GM18499 (cell line): ENCODE measurements around the gene CXCL5.

Source experiments
- ATAC-seq: cut with Tn5 transposase; IDR thresholded peaks from one replicate; pipeline ENCODE4 v1.9.1; 2021; ENCODE audit warnings: moderate number of reproducible peaks; ENCODE audit not compliant: insufficient read depth, unreplicated experiment

CXCL5 gene

DNA sequence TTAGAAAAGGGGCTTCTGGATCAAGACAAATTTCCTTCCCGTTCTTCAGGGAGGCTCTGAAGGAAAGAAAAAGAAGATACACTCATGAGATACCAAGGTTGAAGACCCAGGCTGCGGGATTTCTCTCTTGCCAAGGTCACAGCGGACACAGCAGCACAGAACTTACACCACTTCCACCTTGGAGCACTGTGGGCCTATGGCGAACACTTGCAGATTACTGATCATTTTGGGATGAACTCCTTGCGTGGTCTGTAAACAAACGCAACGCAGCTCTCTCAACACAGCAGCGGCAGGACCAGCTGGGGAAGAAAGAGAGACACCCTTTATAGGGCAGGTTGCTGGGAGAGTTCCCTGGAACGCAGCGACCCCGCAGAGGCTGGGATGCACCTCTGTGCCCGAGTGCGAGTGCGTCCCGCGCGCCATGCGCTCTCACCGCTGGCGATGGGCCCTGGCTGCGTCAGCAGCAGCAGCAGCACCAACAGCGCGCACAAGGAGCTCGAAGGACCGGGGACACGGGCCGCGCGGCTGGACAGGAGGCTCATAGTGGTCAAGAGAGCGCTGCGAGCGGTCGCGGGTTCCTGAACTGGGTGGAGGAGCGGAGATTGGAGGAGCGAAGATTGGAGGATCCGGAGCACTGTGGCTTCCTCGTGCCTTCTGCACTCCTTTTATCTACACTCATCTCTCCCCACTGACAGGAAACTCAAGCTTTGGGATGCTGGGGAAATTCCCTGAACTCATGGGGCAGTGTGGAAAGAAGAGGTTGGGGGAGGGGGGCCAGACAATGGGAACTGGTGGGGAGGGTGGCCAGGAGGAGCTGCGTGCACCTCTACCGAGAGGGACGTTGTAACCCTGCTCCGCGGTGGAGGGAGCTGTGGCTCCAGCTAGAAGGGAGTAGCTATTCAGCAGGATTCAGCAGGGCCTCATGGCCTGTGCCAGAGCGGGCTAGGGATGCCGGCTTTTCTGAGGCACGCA is at the start of gene CXCL5:
Gene CXCL5 (minus strand): TSS at position 638 of the 972 bp plus-strand sequence. CDS start 96 bp downstream, at position 542.
- ATAC-seq: no peak

DNA sequence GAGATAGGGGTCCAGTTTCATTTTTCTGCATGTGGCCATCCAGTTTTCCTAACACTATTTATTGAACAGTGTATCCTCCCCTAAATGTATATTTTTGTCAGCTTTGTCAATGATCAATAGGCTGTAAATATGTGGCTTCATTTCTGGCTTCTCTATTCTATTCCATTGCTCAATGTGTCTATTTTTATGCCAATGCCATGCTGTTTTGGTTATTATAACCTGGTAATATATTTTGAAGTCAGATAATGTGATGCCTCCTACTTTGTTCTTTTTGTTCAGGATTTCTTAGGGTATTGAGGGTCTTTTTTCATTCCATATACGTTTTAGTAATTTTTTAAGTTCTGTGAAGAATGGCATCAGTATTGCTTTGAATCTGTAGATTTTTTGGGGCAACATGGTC is 48.7 kb upstream of the CXCL5 start:
- ATAC-seq: no peak

DNA sequence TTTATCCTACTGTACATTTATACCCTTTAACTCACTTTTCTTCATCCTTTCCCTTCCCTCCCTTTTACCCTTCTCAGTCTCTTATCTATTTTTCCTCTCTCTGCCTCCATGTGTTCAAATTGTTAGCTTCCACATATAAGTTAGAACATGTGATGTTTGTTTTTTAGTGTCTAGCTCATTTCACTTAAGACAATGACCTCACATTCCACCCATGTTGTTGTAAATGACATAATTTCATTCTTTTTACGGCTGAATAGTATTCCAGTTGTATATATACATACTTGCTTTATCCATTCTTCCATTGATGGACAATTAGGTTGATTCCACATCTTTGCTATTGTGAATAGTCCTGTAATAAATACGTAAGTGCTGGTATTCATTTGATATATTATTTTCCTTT is 47.3 kb upstream of the CXCL5 start:
- no peak for ATAC-seq

DNA sequence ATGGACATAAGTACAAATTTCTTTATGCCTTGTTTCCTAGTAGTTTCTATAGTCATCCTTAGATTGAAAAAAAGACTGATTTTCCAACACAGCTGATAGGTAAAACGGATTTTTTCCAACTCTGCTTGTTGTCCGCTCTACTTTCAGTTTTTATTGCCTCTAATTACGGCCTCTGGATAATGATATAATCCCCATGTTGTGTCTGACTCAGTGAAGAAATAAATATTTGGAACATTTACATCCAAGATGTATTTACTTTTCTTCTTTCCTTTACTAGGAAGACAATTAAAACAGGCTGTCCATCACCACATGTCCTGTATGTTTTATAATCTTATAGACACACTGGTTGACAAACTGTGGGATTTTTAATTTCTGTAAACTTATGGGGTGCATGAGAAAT is 46.8 kb upstream of the CXCL5 start:
- no peak for ATAC-seq

DNA sequence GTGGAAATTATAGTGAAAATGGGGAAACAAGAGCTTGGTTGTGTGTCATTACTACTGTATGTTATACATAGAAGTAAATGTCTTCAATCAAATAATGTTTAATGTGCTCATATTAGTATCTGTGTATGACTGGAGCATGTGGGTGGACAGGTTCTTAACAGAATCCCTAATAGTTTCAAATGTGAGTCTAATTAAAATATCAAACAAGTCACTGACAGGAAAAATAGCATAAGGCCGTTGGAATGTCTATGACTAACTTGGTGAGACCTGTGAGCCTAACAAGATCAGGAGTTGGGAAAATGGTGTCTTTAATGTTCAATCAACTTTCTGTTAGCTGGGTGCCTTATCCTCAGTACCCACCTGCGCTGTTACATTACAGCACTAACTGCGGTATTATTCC is 46.2 kb upstream of the CXCL5 start:
- no peak for ATAC-seq

DNA sequence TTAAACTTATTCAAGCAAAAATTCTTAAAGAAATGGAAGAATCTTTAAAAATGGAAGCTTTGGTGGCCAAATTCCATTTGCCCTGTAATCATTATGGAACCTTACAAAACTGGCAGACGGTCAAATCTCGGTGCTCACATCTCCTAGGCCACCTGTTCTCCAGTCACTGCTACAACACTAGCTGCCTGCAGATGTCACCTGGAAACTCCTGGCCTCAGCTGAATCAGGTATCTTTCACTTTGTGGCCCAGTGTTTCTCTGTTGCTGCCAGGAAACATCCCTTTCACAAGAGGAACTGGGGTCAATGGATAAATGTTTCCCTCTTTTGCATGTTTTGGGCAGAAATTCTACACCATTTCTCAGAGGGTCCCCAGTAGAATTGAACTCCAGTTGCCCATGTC is 44.2 kb upstream of the CXCL5 start:
- no peak for ATAC-seq

DNA sequence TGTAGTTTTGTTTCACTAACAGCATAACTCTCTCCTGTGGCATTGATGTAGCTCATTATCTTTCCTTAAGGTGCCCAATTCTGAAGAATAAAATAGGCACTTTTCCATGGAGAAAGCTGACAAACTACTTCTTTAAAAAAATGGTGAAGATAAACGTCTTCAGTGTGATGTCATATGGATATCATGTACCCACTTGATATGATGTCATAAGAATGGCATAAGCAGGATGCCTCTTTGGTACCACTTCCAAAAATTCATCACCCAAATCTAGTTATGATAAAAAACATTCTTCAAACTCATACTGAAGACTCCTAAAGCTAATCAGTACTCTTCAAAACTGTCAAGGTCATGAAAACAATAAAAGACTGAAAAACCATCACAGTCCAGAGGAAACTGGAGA is 42.9 kb upstream of the CXCL5 start:
- no peak for ATAC-seq

DNA sequence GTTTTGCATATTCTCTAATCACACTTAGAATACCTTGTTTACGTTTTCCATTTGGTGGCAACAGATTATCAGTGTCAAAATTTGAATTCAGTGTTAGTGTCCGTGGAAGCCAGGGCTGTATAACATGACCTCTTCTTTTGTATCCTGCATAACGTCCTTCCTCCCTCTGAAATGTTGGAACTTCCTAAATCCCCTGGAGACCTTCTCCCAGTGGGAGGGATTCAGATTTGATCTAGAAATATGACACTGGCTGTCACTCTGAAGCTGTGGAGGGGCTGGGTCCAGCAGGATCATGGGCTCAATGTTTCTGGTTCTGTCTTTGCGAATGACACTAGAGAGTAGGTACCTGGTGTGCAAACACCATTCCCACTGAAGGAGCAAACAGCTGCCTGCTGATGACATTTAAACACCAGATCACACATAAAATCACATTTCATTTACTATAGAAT is 40.9 kb upstream of the CXCL5 start:
- ATAC-seq: no peak

DNA sequence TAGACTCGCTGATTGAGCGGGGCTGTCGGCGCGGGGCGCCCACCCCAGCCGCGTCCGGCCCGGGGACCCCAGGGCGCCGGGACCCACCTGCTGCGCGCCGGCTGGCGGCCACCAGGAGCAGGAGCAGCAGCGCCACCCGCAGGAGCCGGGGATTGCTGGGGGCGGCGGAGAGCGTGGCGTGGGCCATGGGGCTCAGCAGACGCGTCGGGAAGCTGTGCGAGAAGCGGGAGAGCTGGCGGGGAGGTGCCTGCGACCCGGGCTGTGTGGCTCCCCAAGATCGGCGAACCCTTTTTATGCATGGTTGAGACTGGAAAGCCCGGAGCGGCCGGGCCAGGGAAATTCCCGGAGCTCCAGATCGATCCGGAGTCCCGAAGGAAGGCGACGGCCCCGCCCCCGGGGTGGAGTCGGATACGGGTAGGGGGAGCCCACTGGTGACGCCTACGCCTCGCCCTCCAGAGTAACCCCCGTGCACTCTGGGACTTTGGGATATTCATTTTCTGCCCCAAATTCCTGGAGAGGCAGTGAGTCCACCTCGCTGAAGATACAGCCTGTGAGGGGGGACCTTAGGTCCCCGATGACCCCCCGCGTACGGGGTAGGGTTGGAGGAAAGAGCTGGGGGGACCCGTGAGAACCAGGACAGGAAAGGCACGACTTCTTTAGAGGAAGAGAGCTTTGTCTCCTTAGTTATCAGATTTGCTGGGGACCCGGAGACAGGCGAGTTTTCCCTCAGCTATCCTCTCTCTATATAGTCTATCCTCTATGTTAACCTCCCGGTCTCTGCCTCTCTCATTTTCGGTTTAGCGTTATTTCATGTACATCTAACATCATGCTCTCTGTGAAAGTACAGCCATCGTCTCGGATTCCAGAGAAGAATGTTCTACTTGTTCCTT is 40.2 kb upstream of the CXCL5 start, which contains the start of gene CXCL3:
Gene CXCL3 (minus strand): TSS at position 265 of the 890 bp plus-strand sequence. CDS start 78 bp downstream, at position 187.
- ATAC-seq: no peak

DNA sequence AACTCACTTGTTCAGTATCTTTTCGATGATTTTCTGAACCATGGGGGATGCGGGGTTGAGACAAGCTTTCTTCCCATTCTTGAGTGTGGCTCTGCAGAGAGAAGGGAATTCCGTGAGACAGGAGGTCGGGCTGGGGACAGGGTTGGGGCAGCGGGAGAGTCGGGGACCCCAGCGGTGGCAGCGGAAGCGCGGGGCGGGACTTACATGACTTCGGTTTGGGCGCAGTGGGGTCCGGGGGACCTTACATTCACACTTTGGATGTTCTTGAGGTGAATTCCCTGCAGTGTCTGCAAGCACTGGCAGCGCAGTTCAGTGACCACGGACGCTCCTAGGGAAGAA is 39.6 kb upstream of the CXCL5 start:
- no peak for ATAC-seq

DNA sequence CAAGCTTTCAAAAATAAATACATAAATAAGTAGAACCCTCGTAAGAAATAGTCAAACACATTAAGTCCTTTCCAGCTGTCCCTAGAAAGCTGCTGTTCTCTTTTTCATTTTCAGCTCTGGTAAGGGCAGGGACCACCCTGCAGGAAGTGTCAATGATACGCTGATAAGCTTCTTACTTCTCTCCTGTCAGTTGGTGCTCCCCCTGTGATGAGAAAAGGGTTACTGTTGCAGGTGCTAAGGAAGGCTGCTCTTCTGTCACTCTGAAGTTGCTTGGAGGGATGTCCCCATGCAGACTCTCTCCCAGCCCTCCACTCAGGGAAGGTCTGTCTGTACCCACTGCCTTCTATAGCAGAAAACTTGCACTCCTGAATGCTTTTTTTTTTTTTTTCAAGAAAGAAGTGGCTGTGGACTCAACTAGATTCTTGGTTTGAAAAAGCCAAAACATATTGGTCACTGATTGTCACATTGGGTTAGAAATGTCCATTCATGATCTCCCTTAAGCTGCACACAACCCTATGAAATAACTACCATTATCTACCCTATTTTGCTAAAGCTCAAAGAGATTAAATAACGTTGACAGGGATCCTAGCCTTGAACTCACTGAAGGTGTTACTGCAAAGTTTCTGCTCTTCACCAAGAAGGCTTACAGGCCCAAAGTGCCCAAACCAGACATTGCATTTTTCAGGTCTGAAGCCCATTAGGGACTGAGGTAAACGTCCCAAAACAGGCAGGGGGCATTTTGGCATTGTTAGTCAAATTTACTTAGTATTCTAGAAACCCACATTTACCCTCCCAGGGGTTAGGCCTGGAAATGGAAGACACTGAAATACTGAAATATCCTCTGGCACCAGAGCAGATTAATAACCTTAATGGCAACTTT is 38.8 kb upstream of the CXCL5 start:
- ATAC-seq: no peak

DNA sequence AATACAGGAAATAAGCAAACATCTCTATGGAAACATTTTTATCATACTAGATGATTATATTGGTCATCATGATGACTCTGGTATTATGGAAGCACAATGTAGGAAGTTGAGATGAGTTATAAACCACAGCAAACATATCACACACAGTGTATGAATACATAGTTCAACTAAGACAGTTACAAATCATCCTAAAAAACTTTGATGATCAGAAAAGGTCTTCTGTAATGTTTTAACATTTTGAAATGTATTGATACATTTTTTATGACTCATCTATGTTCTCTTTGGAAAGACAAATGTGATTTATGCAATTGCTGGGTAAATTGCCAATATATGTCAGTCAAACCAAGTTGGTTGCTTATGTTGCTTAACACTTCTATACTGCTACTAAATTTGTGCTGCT is 35.3 kb upstream of the CXCL5 start:
- no peak for ATAC-seq

DNA sequence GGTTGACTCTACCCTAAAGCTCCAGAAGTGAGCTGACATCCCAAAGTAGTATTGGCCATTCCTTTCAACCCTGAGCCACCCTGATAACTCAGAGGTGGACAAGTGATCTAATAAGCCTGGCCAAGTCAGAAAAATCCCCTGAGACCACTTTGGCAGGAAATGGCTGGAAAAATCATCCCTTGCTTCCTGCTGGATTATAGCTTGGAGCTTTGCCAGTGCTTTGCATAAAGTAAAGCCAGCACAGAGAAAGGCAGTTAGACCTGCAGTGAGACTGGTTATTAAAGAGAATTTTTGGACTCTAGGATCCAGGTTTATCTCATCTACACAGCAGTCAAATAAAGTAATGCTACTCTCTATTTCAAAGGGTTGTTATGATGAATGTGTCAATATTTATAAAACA is 33.6 kb upstream of the CXCL5 start:
- no peak for ATAC-seq

DNA sequence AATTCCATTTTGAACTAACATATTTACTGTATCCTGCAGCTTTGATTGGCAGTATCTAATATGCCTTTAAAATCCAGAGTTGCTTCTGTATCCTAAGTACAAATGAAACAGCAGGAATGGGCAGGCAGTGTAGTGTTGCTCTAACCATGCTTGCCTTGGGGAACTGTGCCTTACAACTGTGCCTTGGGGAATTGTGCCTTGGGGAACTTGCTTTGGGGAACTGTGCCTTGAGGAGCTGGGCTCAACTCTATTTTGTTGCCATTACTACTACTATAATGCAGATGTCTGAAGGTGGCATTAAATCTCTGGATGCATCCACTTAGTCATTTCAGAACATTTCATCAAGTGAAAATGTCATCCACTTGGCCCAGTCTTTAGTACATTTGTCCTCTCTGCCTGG is 33.1 kb upstream of the CXCL5 start:
- ATAC-seq: no peak

DNA sequence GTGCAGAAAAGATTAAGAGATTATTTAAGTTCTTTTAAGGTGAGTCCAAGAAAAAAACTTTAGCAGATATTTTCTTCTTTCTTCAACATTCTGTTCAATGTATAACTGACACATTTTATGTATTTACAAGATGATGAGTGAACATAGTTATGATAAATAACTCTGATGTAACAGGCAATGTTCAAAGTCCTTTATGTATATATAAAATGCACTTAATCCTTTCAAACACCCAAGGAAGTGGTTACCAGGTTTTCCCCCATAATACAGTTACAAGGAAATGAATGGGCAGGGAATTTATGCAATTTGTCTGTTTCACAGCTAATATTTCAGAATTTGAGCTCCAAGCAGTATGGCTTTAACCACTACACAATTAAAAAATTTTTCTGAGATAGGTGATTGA is 31.8 kb upstream of the CXCL5 start:
- ATAC-seq: no peak

DNA sequence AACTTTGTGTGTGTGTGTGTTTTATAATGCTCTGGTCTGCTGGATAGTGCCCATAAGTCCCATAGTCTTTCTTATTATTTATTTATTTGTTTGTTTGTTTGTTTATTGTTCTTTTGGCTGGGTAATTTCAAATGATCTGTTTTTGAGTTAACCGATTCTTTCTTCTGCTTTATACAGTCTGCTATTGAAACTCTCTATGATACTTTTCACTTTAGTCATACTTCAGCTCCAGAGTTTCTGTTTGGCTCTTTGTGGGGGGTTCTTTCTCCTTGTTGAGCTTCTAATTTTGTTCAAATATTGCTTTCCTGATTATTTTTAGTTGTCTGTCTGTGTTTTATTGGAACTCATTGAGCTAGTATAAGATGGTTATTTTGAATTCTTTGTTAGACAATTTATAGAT is 30.0 kb upstream of the CXCL5 start:
- no peak for ATAC-seq

DNA sequence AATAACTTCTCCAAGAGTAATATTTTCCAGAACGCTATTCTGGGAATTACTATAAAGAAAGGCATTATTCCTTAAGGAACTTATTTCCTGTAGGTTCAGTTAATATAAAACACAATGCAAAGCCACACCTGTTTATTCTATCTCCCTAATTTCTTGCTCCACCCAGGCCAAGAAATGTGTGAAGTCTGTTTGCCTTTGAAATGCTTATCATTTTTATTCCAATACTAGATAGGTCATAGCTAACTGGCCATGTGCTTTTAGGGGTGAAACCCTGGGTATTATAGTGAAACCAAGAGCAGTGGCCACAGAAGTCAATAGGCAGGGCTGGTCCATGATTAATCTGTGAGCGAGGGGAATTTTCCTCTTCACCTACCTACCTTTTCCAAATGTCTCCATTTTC is 25.2 kb upstream of the CXCL5 start:
- ATAC-seq: no peak

DNA sequence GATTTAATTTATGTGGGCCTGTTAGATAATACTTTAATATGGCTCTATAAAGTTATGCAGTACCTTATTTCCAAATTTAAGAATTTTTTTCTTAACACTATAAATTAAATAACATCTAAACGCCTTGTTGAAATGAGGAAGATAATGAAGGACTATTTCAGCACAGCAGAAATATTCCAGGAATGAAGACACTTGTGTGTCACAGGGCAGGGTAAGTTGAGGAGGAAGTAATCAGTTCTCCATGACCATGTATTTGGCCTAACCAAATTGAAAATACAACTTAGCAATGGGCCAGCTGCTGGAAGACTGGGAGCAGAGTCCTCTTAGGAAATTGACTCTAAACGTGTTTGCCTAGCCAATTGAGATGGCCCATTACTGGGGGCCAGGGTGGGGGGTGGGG is 23.1 kb upstream of the CXCL5 start:
- no peak for ATAC-seq

DNA sequence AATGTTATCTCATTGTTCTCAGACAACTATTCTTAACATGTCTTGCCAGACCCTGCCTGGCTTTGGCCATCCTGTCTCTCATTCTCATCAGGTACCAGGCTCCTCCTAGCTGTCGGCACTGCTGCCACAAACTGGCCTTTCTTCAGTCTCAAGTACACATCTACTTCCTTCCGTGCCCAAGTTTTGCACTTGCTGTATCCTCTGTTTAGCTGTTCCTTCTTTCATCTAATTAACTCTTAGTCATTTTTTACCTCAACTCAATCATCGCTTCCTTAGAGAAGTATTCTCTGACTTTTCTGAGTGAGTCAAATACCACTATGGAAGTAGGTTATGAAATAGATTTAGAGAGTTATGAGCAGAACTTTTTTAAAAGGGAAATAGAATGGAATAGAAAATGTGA is 20.3 kb upstream of the CXCL5 start:
- ATAC-seq: no peak

DNA sequence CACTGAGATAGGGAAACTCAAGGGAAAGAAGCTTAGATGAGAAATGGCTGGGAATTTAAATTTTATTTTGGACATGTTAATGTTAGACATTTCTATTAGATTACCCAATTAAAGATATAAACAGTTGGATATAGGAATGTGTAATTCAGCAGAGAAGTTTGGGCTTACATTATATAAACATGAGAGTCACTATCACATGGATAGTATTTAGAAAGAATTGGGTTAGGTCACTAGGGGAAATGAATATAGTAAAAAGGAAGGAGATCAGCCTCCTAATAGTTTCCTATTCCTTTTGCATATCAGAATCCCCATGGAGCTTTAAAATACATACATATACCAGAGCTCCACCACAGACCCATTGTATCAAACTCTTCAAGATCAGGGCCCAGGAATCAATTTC is 19.6 kb upstream of the CXCL5 start:
- no peak for ATAC-seq
